ENCODE data around the gene KDM4D. TPM values are rescaled to one million over a fixed set of nuclear protein-coding genes. Genes with fewer than 3 reads are reported as not detected.

KDM4D gene
- total RNA-seq, 4 donors from 2014 or later = 0.67 to 0.89 (median 0.79) TPM

GRCh38 chr11:94934846-94935245 is 38.7 kb upstream of the KDM4D start:
- H3K27ac ChIP-seq = no peak overlapping the region
- 77 to 91% methylated on average over 3 of the region's 3 CpGs for WGBS, 2 donors (ENCODE audit: low coverage in 1 of 2)
- peaks cover 9 to 45% (median 13%) of the 10 kb centered on the region in 3 donors for H3K4me1 ChIP-seq
- H3K36me3 ChIP-seq = no peaks in the 10 kb centered on the region
- no peaks in the 10 kb centered on the region for H3K9me3 ChIP-seq
- ATAC-seq = no peak
- no peak overlapping the region for H3K4me3 ChIP-seq
- TF ChIP-seq CTCF (IDR thresholded peaks at IDR 0.05) = no peak
- TF ChIP-seq POLR2AphosphoS5 (IDR thresholded peaks at IDR 0.05) = no peak
- TF ChIP-seq POLR2A (IDR thresholded peaks at IDR 0.05) = no peak
- no peak for TF ChIP-seq EP300 (IDR thresholded peaks at IDR 0.05)
- H3K27me3 ChIP-seq = no peaks in the 10 kb centered on the region

DNA sequence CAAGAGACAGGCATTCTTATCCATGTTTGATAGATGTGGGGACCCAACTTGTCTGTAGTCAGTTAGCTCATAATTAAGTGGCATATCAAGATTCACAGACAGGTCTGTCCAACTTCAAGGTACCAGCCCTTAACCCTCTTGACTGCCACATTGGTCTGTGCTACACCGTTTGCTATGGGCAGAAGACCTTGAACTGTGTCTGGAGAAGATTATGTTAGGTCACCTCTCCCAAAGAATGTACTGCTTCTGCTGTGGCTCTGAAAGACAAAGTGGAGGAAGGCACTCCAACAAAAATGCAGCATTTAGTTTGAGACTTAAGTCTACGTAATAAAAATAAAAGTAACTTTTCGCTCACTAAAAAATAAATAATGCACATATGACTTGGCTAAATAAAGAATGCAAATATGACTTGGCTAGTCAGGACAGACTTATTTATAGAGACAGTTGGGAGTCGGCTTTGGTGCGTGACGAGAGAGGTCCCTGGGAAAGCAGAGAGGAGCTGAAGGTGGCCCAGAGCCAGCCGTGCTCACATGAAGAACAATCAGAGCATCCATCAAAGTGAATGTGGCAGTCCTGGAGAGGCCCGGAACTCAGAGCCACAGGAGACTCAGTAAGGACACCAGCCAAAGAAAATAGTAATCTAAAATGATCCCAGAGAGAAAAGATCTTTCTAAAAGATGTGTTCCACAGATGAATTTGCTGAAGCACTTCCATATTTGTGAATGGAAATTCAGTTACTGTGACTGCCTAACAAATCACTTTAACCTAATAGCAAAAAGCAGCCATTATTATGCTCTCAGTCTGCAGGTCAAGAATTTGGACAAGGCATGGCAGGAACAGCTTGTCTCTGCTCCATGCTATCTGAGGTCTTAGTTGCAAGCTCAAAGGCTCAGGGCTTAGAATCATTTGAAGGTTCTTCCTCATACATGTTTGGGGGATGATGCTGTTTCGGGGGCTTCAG is 35.1 kb upstream of the KDM4D start:
- no peaks in the 10 kb centered on the region for H3K9me3 ChIP-seq
- H3K4me1 ChIP-seq = peaks cover 8 to 36% (median 9%) of the 10 kb centered on the region in 3 donors
- 1 to 3% methylated on average over 8 of the region's 9 CpGs for WGBS, 2 donors (ENCODE audit: low coverage in 1 of 2)
- no peaks in the 10 kb centered on the region for H3K36me3 ChIP-seq
- peak; percentile 89 for ATAC-seq
- H3K27me3 ChIP-seq = no peaks in the 10 kb centered on the region
- H3K27ac ChIP-seq = peak overlapping the region; percentile 66 to 79 (median 72)
- H3K4me3 ChIP-seq = no peak overlapping the region
- TF ChIP-seq CTCF (IDR thresholded peaks at IDR 0.05) = no peak
- peak; percentile 7 for TF ChIP-seq POLR2AphosphoS5 (IDR thresholded peaks at IDR 0.05)
- TF ChIP-seq POLR2A (IDR thresholded peaks at IDR 0.05) = no peak

DNA sequence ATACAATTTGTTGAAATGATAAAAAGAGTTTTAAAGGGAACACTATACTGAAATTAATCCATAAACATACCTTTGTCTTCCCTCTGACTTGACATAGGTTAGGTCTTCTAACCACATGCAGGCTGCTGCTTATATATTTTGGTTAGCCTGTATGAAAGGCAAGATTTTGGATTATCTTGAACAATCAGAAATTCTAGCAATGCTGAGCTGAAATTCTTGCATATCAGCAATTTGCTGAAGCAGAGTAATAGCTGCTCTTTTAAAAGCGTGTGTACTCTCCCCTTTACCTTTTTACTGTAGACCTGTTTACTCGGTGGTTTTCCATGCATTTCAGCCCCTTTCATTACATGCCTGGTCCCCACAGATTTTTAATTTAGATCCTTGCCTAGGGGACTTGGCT is 34.2 kb upstream of the KDM4D start:
- Histone ChIP-seq H3K9me3 (no peaks in the 10 kb centered on the region), H3K27ac (peak overlapping the region in 3 of 4 donors; percentile 9 to 77 (median 68)), H3K4me3 (no peak overlapping the region), H3K27me3 (no peaks in the 10 kb centered on the region), H3K36me3 (no peaks in the 10 kb centered on the region), H3K4me1 (peaks cover 5 to 26% (median 9%) of the 10 kb centered on the region in 3 donors)
- no peak for ATAC-seq
- no peak for TF ChIP-seq EP300 (IDR thresholded peaks at IDR 0.05)
- no peak for TF ChIP-seq POLR2AphosphoS5 (IDR thresholded peaks at IDR 0.05)
- no peak for TF ChIP-seq CTCF (IDR thresholded peaks at IDR 0.05)
- TF ChIP-seq POLR2A (IDR thresholded peaks at IDR 0.05) = no peak
- 90 to 100% methylated on average over 2 of the region's 2 CpGs for WGBS, 2 donors (ENCODE audit: low coverage in 1 of 2)

- ATAC-seq = no peak
- Histone ChIP-seq H3K36me3 (no peaks in the 10 kb centered on the region), H3K4me1 (peaks cover 5 to 16% (median 9%) of the 10 kb centered on the region in 3 donors), H3K9me3 (no peaks in the 10 kb centered on the region), H3K4me3 (no peak overlapping the region), H3K27me3 (no peaks in the 10 kb centered on the region), H3K27ac (no peak overlapping the region)
- no peak for TF ChIP-seq CTCF (IDR thresholded peaks at IDR 0.05)
- no peak for TF ChIP-seq POLR2AphosphoS5 (IDR thresholded peaks at IDR 0.05)
- no peak for TF ChIP-seq POLR2A (IDR thresholded peaks at IDR 0.05)
- TF ChIP-seq EP300 (IDR thresholded peaks at IDR 0.05) = no peak
- WGBS, 2 donors (ENCODE audit: low coverage in 1 of 2) = 78 to 93% methylated on average over 4 of the region's 4 CpGs
These were observed 32.4 kb upstream of the KDM4D start for GRCh38 chr11:94941131-94941530.

- Histone ChIP-seq H3K4me1 (no peaks in the 10 kb centered on the region), H3K9me3 (no peaks in the 10 kb centered on the region), H3K36me3 (no peaks in the 10 kb centered on the region), H3K27me3 (no peaks in the 10 kb centered on the region), H3K27ac (no peak overlapping the region), H3K4me3 (no peak overlapping the region)
- no peak for TF ChIP-seq EP300 (IDR thresholded peaks at IDR 0.05)
- ATAC-seq = no peak
- WGBS, 2 donors (ENCODE audit: low coverage in 1 of 2) = 62 to 89% methylated on average over 4 of the region's 4 CpGs
These were observed 26.7 kb upstream of the KDM4D start for GRCh38 chr11:94946812-94947211.
